IPS-NIHi7 (cell line): ENCODE measurements around the gene AIP.
"Not testable (repeated sequence)": the region's sequence is repeated elsewhere in the genome, so short reads cannot be mapped to it uniquely, and the experiment has no call there.

ENCODE experiments used
- DNase-seq: peaks from one replicate; pipeline ENCODE4 v3.0.0; 2012; ENCODE audit warnings: mixed read lengths; ENCODE audit errors: extremely low spot score

AIP gene

DNA sequence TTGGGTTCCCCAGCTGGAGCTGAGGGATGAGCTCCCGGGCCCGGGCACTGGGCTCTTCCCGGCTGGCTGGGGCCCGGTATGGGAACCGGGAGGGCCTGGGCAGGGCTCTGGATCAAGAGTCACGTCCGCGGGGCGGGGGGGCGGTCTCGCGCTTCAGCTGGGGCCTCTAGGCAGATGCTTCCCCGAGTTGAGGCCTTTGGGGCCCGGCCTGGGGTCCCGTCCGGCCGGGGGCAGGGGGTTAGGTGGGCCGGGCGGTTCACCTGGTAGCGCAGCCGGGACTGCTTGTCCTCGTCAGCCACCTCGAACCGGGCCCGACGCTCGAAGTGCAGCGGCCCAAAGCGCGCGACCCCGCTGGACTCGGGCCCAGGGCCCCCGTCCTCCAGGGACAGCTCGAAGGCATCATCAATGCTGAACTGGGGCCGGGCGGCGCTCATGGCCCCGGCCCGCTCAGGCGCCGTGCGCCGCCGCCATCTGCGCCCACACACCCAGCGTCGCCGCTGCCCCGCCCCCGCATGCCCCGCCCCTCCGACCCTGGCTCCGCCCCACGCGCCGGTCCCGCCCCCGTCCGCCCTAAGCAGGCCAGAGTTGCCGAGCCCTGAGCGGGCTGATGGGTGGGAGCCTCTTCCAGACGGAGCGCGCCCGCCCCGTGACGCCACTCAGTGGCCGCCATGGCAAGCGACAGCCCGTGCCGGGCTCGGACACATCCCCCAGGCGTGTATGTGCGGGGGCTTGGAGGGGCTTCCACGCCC is 13.9 kb upstream of the AIP start, which contains the start of gene TMEM134:
Gene TMEM134 (minus strand): TSS at position 493 of the 749 bp plus-strand sequence. CDS start 59 bp downstream, at position 434.
- DNase-seq = peak; percentile 96

DNA sequence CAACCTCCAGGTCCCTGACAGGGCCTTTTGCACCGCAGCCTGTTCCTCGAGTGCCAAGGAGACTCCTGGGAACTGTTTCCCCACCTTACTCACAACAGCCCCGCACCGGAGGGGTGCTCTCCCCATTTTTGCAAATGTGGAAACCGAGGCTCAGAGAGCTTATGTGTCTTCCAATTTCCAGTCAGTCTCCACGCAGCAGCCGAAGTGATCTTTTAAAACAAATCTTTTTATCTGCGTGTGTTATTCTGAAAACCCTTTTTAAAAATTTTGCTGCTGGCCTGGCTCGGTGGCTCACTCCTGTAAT is 13.4 kb upstream of the AIP start:
- DNase-seq = no peak

DNA sequence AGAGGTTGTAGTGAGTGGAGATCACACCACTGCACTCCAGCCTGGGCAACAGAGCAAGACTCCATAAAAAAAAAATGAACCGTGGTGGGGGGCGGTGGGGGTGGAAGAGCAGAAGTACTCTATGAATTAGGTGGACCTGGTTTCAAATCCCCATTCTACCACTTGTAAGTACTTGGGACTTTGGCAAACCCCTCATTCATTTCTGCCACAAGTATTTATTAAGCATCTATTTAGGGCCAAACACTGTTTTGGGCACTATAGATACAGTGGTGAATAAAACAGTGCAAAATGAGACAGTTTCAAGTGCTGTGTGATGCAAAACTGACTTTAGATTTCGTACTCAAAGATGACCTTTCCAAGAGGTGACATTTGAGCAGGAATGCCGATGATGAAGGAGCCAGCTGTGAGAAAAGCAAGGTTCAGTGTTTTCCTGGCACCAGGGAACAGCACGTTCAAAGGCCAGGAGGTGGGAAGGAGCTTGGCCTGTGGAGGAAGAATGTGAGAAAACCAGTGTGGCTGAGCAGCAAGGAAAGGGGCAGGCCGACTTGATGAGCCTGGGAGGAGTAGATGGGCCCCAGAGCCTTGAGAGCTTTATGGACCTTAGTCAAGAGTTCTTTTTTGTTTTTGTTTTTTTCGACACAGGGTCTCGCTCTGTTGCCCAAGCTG is 12.4 kb upstream of the AIP start:
- no peak for DNase-seq

DNA sequence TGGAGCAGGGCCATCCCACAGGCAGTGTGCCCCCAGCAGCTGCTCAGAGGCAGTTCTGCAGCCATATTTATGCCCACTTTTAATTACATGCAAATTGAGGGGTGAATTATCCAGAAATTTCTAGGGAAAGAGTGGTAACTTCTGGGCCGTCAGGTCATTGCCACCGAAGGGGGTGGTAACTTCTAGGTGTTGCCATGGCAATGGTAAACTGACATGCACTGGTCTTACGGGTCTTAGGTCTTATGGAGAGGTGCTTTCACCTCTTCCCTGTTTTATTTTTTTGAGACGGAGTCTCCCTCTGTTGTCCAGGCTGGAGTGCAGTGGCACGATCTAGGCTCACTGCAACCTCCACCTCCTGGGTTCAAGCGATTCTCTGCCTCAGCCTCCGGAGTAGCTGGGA is 9.9 kb upstream of the AIP start:
- no peak for DNase-seq

DNA sequence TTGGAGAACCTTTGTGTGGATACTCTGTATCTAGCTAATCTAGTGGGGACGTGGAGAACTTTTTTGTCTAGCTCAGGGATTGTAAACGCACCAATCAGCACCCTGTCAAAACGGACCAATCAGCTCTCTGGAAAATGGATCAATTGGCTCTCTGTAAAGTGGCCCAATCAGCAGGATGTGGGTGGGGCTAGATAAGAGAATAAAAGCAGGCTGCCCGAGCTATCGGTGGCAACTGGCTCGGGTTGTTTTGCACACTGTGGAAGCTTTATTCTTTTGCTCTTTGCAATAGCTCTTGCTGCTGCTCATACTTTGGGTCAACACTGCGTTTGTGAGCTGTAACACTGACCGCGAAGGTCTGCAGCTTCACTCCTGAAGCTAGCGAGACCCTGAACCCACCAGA is 6.1 kb upstream of the AIP start:
- not testable (repeated sequence) for DNase-seq

DNA sequence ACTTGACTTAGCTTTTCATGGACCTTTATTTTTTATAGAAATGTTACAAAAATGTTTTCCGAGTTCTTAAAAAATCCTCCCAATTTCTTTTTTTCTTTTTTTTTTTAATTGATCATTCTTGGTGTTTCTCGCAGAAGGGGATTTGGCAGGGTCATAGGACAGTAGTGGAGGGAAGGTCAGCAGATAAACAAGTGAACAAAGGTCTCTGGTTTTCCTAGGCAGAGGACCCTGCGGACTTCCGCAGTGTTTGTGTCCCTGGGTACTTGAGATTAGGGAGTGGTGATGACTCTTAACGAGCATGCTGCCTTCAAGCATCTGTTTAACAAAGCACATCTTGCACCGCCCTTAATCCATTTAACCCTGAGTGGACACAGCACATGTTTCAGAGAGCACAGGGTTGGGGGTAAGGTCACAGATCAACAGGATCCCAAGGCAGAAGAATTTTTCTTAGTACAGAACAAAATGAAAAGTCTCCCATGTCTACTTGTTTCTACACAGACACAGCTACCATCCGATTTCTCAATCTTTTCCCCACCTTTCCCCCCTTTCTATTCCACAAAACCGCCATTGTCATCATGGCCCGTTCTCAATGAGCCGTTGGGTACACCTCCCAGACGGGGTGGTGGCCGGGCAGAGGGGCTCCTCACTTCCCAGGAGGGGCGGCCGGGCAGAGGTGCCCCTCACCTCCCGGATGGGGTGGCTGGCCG is 5.3 kb upstream of the AIP start:
- not testable (repeated sequence) for DNase-seq

DNA sequence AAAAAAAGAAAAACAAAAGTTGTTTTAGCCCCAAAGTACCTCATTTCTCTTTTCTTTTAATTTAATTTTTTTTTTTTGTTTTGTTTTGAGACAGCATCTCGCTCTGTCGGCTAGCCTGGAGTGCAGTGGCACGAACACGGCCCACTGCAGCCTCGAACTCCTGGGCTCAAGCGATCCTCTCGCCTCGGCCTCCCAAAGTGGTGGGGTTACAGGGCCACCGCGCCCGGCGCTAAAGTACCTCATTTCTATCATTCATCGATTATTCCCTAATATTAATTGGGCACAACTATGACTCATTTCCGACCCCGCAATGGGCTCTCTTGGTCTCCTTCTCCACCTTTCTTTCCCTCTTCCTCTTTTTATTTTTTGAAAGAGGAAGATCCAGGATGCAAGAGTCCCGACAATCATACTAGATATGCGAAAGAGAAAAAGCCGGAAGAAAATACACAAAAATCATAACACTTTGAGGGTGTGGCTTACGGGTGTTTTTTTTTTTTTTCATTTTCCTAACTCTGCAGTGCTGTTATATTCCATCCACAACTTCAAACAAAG is 475 bp upstream of the AIP start:
- DNase-seq = no peak

DNA sequence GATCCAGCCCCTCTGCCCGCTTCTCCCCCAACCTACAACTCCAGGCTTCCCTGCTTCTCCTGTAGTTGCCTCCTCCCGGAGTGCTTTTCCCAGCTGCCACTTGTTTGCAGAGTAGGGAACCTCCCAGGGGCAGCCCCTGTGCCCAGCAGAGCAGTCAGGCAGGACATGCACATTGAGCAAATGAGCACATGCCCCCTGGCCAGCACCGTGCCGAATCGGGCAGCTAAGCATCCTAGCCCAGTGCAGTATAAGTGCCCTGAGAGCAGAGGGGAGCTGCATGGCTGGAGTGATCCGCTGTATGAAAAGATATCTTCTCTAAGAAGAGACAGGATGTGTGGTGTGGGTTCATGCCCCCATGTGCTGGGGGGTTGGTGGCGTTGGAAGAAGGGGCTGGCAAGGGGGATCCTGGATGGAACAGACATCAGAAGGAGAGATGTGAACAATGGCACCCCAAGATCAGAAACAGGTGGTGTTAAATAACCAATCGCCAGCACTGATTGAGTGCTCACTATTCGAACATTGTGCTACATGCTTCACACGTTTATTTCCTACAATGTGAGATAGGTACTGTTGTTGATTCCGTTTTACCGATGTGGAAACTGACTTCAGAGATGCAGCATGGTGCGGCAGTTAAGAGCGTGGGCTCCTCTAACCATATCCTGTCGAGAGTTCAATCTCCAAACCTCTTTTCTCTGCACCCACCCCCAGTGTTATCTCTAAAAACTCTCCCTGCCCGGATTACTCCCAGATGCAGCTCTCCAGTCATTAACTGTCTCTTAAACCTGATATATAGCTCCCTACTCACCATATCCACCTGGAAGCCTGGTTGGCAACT is 1.2 kb downstream of the AIP start:
- DNase-seq = no peak

DNA sequence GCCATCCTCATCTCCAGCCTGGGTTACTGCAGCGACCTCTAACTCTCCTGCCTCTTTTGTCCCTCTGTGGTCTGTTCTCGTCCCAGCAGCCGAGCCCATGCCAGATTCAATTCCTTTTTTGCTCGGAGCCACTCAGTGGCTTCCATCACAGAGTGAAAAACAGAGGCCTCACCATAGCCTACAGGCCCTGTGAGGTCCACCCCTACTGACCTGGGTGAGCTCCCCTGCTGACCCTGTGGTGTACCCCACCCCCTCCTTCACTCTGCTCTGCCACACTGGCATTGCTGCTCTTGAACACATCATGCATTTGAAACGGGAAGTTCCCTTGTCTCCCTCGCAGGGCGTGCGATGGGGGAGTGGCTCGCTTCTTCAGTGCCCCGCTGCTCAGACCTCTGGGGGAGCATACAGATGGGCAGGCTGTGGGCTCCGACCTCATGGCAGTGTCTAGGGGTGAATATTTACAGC is 2.1 kb downstream of the AIP start:
- DNase-seq = no peak

DNA sequence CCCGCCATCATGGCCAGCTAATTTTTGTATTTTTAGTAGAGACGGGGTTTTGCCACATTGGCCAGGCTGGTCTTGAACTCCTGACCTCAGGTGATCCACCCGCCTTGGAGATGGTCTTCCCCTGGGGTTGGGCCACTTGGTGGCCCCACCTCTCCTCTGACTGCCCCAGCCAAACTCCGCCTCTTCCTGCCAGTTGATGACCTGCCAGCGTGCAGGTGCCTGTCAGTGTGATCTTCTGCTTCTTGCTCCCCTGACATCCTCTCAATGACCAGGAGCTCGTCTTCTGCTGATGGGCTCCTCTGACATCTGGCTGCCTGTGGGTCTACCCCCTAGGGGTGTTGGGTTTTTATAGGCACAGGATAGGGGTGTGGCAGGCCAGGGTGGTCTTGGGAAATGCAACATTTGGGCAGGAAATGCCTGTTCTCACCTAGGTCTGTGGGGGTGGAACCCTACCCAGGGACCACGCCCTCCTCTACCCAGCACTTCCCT is 3.1 kb downstream of the AIP start:
- peak; percentile 58 for DNase-seq

DNA sequence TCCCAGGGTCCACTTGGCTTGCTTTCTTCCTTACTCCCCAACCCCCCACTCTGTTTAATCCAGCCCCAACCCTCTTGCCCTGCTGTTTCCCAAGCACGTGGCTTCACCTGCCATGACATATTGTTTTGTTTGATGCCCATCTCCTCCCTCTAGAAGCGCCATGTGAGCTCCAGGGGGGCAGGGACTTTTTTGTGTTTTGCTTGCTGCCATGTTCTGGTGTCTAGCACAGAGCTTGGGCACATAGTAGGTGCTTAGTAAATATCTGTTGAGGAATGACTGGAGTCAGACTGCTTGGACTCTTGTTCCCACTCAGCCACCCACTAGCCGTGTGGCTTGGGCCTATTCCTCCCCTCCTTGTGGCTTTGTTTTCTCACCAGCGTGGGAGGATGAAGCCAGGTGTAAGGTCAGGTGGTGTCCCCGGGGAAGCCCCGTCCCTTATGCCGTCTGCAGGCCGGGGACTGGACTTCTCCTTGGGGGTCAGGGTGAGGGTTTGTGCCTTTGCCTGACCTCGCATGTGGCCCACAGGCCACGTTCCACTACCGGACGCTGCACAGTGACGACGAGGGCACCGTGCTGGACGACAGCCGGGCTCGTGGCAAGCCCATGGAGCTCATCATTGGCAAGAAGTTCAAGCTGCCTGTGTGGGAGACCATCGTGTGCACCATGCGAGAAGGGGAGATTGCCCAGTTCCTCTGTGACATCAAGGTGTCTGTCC is 3.8 kb downstream of the AIP start:
- no peak for DNase-seq

DNA sequence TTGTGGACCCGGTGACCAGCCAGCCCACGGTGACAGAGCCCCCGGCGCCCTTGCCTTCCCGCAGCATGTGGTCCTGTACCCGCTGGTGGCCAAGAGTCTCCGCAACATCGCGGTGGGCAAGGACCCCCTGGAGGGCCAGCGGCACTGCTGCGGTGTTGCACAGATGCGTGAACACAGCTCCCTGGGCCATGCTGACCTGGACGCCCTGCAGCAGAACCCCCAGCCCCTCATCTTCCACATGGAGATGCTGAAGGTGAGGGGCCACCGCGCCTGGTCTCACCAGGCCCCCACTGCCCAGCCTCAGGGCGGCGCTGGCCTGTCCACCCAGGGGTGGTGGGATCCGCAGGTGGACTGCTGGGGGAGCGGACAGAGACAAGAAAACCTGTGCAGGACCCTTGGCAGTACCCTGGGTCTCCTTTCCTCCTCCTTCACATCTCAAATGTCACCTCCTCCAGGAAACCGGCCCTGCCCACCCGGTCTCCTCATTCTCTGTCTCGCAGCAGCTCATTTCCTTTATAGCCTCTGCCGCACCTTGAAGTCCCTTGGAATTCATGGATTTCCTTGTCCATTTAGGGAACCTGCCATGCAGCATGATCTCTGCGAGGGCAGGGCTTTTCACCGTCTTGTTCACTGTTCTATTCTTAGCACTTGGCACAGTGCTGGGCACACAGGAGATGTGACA is 6.5 kb downstream of the AIP start:
- no peak for DNase-seq

DNA sequence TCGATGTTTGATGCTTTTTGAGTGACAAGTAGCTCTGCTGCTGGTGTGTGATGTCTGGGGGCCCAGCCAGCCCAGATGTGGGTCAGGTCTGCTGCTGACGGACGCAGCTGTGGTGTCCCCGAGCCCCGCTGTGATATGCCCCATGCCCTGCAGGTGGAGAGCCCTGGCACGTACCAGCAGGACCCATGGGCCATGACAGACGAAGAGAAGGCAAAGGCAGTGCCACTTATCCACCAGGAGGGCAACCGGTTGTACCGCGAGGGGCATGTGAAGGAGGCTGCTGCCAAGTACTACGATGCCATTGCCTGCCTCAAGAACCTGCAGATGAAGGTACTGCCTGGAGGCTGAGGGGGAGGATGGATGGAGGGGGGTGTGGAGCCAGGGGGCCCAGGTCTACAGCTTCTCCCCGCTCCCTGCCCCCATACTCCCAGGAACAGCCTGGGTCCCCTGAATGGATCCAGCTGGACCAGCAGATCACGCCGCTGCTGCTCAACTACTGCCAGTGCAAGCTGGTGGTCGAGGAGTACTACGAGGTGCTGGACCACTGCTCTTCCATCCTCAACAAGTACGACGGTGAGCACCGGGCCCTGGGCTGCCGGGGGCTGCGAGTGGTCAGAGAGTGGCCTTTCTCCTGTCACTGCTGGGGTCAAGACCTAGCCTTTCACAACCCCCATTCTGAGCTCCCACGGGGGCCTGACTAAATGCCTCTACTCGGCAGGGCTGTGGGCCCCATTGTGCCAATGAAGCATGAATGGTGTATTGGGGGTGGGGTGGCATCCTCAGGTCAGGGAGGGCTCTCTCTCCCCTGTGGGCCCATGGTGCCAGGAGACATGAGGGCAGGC is 7.3 kb downstream of the AIP start:
- DNase-seq = no peak

DNA sequence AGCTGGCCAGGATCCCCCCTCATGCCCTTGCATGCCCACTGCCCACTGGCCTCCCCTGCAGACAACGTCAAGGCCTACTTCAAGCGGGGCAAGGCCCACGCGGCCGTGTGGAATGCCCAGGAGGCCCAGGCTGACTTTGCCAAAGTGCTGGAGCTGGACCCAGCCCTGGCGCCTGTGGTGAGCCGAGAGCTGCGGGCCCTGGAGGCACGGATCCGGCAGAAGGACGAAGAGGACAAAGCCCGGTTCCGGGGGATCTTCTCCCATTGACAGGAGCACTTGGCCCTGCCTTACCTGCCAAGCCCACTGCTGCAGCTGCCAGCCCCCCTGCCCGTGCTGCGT is 7.9 kb downstream of the AIP start:
- no peak for DNase-seq

DNA sequence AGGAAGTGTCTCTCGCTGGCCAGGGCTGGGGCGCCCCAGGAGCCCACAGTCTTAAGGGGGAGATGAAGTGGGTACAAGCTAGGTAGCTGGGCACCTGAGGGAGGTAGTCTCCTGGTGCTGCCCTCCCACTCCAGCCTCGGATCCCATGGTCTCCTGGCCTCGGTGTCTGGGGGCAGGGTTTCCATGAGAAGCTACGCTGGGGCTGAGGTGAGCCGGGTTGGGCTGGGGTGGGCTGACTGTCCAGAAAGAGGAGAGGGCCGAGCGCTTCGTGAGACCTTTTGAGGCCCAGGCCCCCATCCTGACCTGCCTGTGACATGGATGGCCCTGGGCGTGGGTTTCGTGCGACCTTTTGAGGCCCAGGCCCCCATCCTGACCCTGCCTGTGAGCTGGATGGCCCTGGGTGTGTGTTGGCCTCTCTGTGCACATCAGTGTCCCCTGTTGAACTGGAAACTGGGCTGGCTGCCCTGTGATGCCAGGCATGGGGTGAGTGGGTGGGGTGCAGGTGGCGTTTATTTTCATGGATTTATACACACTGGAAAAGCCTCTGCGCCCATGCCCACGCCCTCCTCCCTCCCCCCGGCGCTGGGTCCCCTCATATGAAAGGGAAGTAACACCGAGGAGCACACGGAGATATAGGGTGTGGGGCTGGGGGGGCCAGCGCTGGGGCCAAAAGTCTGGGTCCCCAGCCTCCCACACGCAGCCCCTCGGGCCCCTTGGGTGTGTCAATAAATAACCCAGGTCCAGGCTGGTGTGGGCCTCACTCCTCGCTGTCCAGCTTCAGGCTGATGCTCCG is 8.6 kb downstream of the AIP start:
- no peak for DNase-seq

DNA sequence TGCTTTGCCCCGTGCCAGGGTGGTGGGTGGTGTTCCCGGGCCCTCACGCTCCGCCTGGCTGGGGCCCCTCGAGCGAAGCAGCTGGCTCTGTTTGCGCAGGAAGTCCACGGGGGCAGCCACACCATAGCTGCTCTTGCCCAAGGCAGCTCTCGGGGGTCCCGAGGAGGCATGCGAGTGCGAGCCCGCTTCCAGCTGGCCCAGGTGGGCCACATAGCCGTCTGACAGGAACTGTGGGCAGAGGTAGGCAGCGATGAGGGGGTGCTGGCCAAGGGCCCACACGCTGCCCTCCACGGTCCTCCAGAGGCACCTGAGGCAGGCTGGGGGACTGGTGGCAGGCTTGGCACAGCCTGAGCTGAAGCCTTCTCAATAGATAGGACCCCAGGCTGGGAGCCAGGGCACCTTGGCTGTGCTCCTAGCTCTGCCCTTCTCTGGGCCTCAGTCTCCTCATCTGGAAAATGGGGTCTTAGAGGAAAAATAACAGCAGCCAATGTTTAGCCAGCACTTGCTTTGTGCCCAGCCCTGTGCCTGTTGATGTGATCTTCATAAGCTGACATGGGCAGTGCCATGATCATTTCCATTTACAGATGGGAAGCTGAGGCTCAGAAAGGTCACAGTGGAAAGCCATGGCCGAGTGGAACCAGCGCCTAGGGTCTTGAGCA is 9.4 kb downstream of the AIP start:
- DNase-seq = no peak

DNA sequence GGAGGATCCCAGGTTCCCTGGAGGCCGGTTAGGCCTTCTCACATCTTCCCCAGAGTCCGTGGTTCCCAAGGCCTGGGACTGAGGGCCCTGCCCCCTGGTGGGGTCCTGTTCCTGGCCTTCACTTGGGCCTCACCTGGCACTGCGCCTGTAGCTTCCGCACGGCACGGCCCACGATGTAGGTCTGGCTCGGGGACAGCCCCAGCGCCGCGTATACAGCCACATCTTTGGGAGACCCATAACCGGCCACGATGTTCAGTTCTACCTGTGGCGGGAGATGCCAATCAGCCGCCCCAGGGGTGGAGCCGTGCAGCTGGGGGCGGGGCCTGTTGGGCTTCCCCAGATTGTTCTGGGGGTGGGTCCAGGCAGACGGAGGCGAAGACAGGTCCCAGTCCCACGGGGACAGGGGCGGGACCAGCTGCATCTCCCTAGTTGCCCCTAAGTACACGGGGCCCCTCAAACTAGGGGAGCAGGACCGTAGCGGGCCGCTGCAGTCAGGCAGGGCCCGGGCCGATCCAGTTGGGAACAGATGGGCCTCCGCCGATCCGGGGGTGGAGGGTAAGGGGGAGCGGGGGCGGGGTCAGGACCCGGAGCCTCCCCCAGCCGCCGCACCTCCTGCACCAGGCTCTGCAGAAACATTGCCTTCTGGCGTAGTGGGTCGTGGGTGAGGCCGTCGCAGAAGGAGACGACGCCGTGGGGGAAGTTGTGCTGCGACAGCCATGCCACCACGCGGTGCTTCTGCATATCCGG is 10.1 kb downstream of the AIP start:
- peak; percentile 72 for DNase-seq
